Keratinocyte (primary cell): Measurements from ENCODE around the gene FNBP1.

Experiments used
- CTCF ChIP-seq, 3 experiments: IDR thresholded peaks in 1 of 3; conservative IDR thresholded peaks in 1 of 3; optimal IDR thresholded peaks in 1 of 3; 2 replicates in 2 of 3; 3 replicates in 1 of 3; pipeline versions ENCODE3 to v1.5.1; 2011; ENCODE audit warnings: low read length in 3 of 3, mild to moderate bottlenecking in 3 of 3, moderate library complexity in 2 of 3, control low read depth in 1 of 3, inconsistent platforms in 1 of 3; ENCODE audit not compliant: insufficient read depth in 2 of 3; ENCODE audit errors: extremely low read depth in 1 of 3
- EZH2 ChIP-seq: IDR thresholded peaks from one replicate; pipeline ENCODE4 v1.6.1; 2012; ENCODE audit warnings: inconsistent platforms, mild to moderate bottlenecking, low read length, moderate library complexity

DNA sequence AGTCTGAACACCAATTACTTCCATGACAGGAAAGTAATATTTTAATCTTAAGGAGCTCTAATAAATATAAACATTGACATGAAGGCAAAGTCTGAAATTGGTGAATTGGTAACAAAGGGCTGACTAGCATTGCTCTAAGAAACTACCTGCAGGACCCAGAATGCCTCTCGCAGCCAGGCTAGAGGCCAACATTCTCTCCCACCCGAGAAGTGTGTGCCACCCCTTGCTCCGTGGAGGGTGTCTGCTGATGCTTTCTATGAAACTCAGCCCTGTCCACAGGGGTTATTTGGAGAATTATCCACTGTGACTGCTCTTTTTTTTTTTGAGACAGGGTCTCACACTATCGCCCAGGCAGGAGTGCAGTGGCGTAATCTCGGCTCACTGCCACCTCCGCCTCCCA lies 126.3 kb downstream of the FNBP1 start:
- TF ChIP-seq CTCF (optimal IDR thresholded peaks at IDR 0.05 in 1 of 3, IDR thresholded peaks at IDR 0.05 in 1 of 3, conservative IDR thresholded peaks at IDR 0.05 in 1 of 3; ENCODE audit: extremely low read depth in 1 of 3, insufficient read depth in 2 of 3, low read length in 3 of 3) = no peak
- TF ChIP-seq EZH2 = no peak
